Breast epithelium (tissue), 3 donors: ENCODE results near the gene BCL2.

Experiments
- CTCF ChIP-seq, 3 donors: fragments of 450-650 bp; IDR thresholded peaks; one replicate each; pipeline ENCODE4 v1.5.1; 2016 to 2017; ENCODE audit warnings: antibody characterized with exemption in 3 of 3, mild to moderate bottlenecking in 3 of 3, moderate library complexity in 3 of 3
- POLR2A ChIP-seq: fragments of 450-650 bp; IDR thresholded peaks from one replicate; pipeline ENCODE4 v1.6.1; 2016; ENCODE audit warnings: antibody characterized with exemption, mild to moderate bottlenecking, moderate library complexity
- POLR2AphosphoS5 ChIP-seq, 3 donors: sonication (generic); formaldehyde crosslinking; IDR thresholded peaks; one replicate each; pipeline ENCODE4 v1.6.1; 2017; ENCODE audit warnings: antibody characterized with exemption in 3 of 3

GRCh38 chr18:63160172-63160995 is 159.2 kb downstream of the BCL2 start:
- TF ChIP-seq CTCF (IDR thresholded peaks at IDR 0.05): no peak
- no peak for TF ChIP-seq POLR2A
- no peak for TF ChIP-seq POLR2AphosphoS5 (IDR thresholded peaks at IDR 0.05)
